GM12878 (cell line): Measurements from ENCODE around the gene EIF2A. TPM values are rescaled to one million over a fixed set of nuclear protein-coding genes. Genes with fewer than 3 reads are reported as not detected.
"Not testable (repeated sequence)": the region's sequence is repeated elsewhere in the genome, so short reads cannot be mapped to it uniquely, and the experiment has no call there.

Experiments
- ATAC-seq: fragments of 200-7000 bp; cut with Tn5 transposase; 3 replicates; pipeline ENCODE4 v1.9.1; 2020; ENCODE audit warnings: mild to moderate bottlenecking, moderate library complexity
- BruUV-seq: library from RNA; stranded (reverse); fragments of 400-500 nt; replicated peaks from 2 replicates; lab custom pipeline; 2021; lab: Mats Ljungman, UMichigan
- CTCF ChIA-PET: fragments of 300-600 bp; sonication (Branson Sonifier 250); formaldehyde crosslinking; extraction: SDS; loops from one replicate; lab custom pipeline; 2021; ENCODE audit warnings: inconsistent platforms; lab: Yijun Ruan, JAX
- POLR2A ChIA-PET: fragments of 350-600 bp; formaldehyde crosslinking; extraction: SDS; loops from one replicate; lab custom pipeline; 2021; ENCODE audit warnings: inconsistent platforms; lab: Charles Lee
- RAD21 ChIA-PET: fragments of 300-600 bp; sonication (Branson Sonifier 250); formaldehyde crosslinking; loops from one replicate; lab custom pipeline; 2023; ENCODE audit warnings: antibody characterized with exemption; ENCODE audit not compliant: unreplicated experiment; lab: Charles Lee
- SMC1A ChIA-PET: fragments of 300-600 bp; sonication (Branson Sonifier 250); formaldehyde crosslinking; loops from one replicate; lab custom pipeline; 2023; ENCODE audit not compliant: unreplicated experiment, uncharacterized antibody; lab: Charles Lee
- DNase-seq: peaks from one replicate; pipeline ENCODE4 v3.0.0-alpha.2; 2011; ENCODE audit warnings: low read depth, low spot score
- FAIRE-seq: peaks from 3 replicates; lab custom pipeline; 2011; peaks lifted over from hg19 to GRCh38; lab: Jason Lieb, UNC
- H2AFZ ChIP-seq: 2 replicates; pipeline ENCODE4 v1.6.0; 2011; ENCODE audit warnings: low read depth, low read length, control low read depth; ENCODE audit not compliant: control insufficient read depth
- H3K27ac ChIP-seq: 2 replicates; pipeline ENCODE4 v1.5.1; 2011; ENCODE audit warnings: control low read depth; ENCODE audit not compliant: control insufficient read depth, insufficient read depth
- H3K27me3 ChIP-seq, 2 experiments: replicated peaks in 1 of 2; 2 replicates each; pipeline versions ENCODE4 v1.6.0 to v1.6.1; 2011; ENCODE audit warnings: low read length in 1 of 2; ENCODE audit not compliant: control insufficient read depth in 2 of 2, insufficient read depth in 2 of 2
- H3K36me3 ChIP-seq, 2 experiments: 2 replicates each; pipeline ENCODE4 v1.5.1; 2011; ENCODE audit warnings: low read length in 1 of 2; ENCODE audit not compliant: control insufficient read depth in 2 of 2, insufficient read depth in 2 of 2
- H3K4me1 ChIP-seq: 2 replicates; pipeline ENCODE4 v1.6.1; 2011; ENCODE audit warnings: mild to moderate bottlenecking, low read length, moderate library complexity, mixed read lengths; ENCODE audit not compliant: control insufficient read depth, insufficient read depth
- H3K4me2 ChIP-seq: 2 replicates; pipeline ENCODE4 v1.6.0; 2011; ENCODE audit warnings: control low read depth; ENCODE audit not compliant: control insufficient read depth, insufficient read depth
- H3K4me3 ChIP-seq: fragments of 200-600 bp; sonication (generic); 2 replicates; pipeline ENCODE4 v1.5.1; 2016
- H3K79me2 ChIP-seq: 2 replicates; pipeline ENCODE4 v1.6.0; 2011; ENCODE audit warnings: low read length; ENCODE audit not compliant: control insufficient read depth, insufficient read depth
- H3K9ac ChIP-seq: 2 replicates; pipeline ENCODE4 v1.8.0; 2011; ENCODE audit warnings: low read length, control low read depth, mixed read lengths; ENCODE audit not compliant: control insufficient read depth, insufficient read depth
- H3K9me3 ChIP-seq: replicated peaks from 3 replicates; pipeline ENCODE4 v1.5.1; 2011; ENCODE audit warnings: mild to moderate bottlenecking, low read length; ENCODE audit not compliant: control insufficient read depth, insufficient read depth
- H4K20me1 ChIP-seq: 2 replicates; pipeline ENCODE4 v1.6.0; 2011; ENCODE audit not compliant: control insufficient read depth, insufficient read depth
- ASH2L ChIP-seq: fragments of 300-600, 200-600 bp; sonication (generic); IDR thresholded peaks from 2 replicates; pipeline ENCODE4 v1.6.1; 2017; ENCODE audit warnings: low read depth, mild to moderate bottlenecking, borderline replicate concordance
- FOS ChIP-seq: IDR thresholded peaks from 3 replicates; pipeline ENCODE4 v1.6.1; 2011; ENCODE audit warnings: borderline replicate concordance; ENCODE audit not compliant: insufficient read length; ENCODE audit errors: extremely low read depth
- GATAD2B ChIP-seq: fragments of 450-650 bp; conservative IDR thresholded peaks from 2 replicates; pipeline ENCODE4 v1.6.1; 2017; ENCODE audit warnings: low read depth, mild to moderate bottlenecking, moderate library complexity
- HDAC2 ChIP-seq: fragments of 200-600 bp; sonication (generic); IDR thresholded peaks from 2 replicates; pipeline ENCODE4 v1.6.1; 2017
- IKZF1 ChIP-seq: fragments of 450-650 bp; conservative IDR thresholded peaks from 2 replicates; pipeline ENCODE4 v1.6.1; 2017; ENCODE audit warnings: antibody characterized with exemption, mild to moderate bottlenecking
- JUND ChIP-seq: IDR thresholded peaks from 2 replicates; pipeline ENCODE4 v1.6.1; 2012; ENCODE audit warnings: low read depth, mild to moderate bottlenecking, low read length, improper control_type of control experiment, moderate library complexity
- MTA3 ChIP-seq: IDR thresholded peaks from 2 replicates; pipeline ENCODE4 v1.6.1; 2012; ENCODE audit warnings: low read length, inconsistent platforms, borderline replicate concordance
- NR2F1 ChIP-seq: fragments of 450-650 bp; conservative IDR thresholded peaks from 2 replicates; pipeline ENCODE4 v1.6.1; 2017; ENCODE audit warnings: mild to moderate bottlenecking
- NRF1 ChIP-seq: conservative IDR thresholded peaks from 2 replicates; pipeline ENCODE4 v1.6.1; 2011; ENCODE audit warnings: mild to moderate bottlenecking, low read depth, low read length, improper control_type of control experiment
- SMC3 ChIP-seq: IDR thresholded peaks from 2 replicates; pipeline ENCODE4 v1.6.1; 2011; ENCODE audit warnings: low read length, improper control_type of control experiment, borderline replicate concordance
- SREBF2 ChIP-seq: IDR thresholded peaks from 2 replicates; pipeline ENCODE4 v1.6.1; 2012; ENCODE audit warnings: mild to moderate bottlenecking, low read length
- ZNF217 ChIP-seq: fragments of 450-650 bp; IDR thresholded peaks from 2 replicates; pipeline ENCODE4 v1.6.1; 2017; ENCODE audit warnings: antibody characterized with exemption, mild to moderate bottlenecking
- WGBS: methylation state at CpG from one replicate; pipeline ENCODE4 v1.1.6; 2016; ENCODE audit warnings: low lambda C conversion rate; ENCODE audit not compliant: insufficient replicate concordance, insufficient coverage; ENCODE audit errors: missing lambda C conversion rate; 5-methylcytosine and 5-hydroxymethylcytosine counted together
- in situ Hi-C: fragments of 300-500 bp; cut with MboI; formaldehyde crosslinking; loops from 9 replicates; pipeline ENCODE4 v1.14.3; 2018; ENCODE audit warnings: mixed read lengths
- intact Hi-C: fragments of 100-400 bp; cut with micrococcal nuclease; formaldehyde crosslinking; loops from one replicate; pipeline ENCODE4 v1.14.2; 2022; ENCODE audit not compliant: unreplicated experiment
- polyA plus RNA-seq, 11 experiments: library from polyadenylated mRNA; depleted of rRNA in 4 of 11; unstranded in 6 of 11; stranded (reverse) in 5 of 11; fragments of >200 nt; fragmentation: Nextera tagmentation in 4 of 11; fragmentation: Illumina TruSeq in 1 of 11; extraction: Ambion mirVana in 4 of 11; extraction: Trizol in 1 of 11; gene quantifications; 1 replicate in 1 of 11; 2 replicates in 10 of 11; pipeline versions ENCODE4 v1.2.1 to v1.2.3, GENCODE V29; 2011 to 2016; ENCODE audit warnings: inconsistent platforms in 2 of 11, missing spikeins in 2 of 11, low read depth in 1 of 11
- total RNA-seq, 4 experiments: library from RNA; depleted of rRNA in 3 of 4; stranded (reverse); fragments of >200 nt in 3 of 4; fragmentation: Illumina TruSeq in 1 of 4; extraction: Trizol in 1 of 4; gene quantifications; 2 replicates each; pipeline versions ENCODE4 v1.2.1 to v1.2.3, GENCODE V29; 2013 to 2021
- TF ChIP-seq, protein P1 (sequence below): fragments of 450-650 bp; IDR thresholded peaks from 2 replicates; pipeline ENCODE4 v1.6.1; 2017; ENCODE audit warnings: borderline replicate concordance
- TF ChIP-seq, protein P2 (sequence below): IDR thresholded peaks from 2 replicates; pipeline ENCODE4 v1.6.1; 2011; ENCODE audit warnings: borderline replicate concordance, low read depth, mild to moderate bottlenecking, moderate library complexity, low read length; ENCODE audit not compliant: insufficient read depth, poor library complexity, severe bottlenecking
- TF ChIP-seq, protein P3 (sequence below): IDR thresholded peaks from 2 replicates; pipeline ENCODE4 v1.6.1; 2011; ENCODE audit warnings: low read depth, mild to moderate bottlenecking, low read length, moderate library complexity, borderline replicate concordance; ENCODE audit errors: extremely low read depth

EIF2A gene
- total and polyA plus RNA-seq, 10 of the 15 experiments (the other 5 are each of a cell fraction or from before 2014, with no cell fraction given), result 85.4 to 211 (median 136) TPM

DNA sequence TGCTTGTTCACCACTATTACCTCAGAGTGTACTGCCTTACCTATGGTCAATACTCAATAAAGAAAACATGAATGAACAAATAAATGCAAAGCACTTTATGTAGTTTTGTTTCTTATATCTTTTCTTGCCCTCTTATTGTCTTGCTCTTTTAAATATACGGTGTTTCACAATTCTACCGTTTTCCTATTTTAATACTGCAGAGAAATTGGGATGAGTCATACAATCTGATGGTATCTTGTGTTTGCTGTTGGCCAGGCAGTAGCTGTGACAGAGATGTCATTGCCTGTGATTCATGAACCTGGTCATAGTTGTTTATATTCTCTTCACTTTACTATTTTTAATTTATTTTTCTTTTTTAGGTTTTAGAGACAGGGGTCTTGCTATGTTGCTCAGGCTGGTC is 48.6 kb upstream of the EIF2A start:
- H3K27ac ChIP-seq, result no peak overlapping the region
- H3K4me3 ChIP-seq, result no peak overlapping the region
- H3K4me2 ChIP-seq, result no peak overlapping the region
- H3K79me2 ChIP-seq, result no peaks in the 10 kb centered on the region
- TF ChIP-seq HDAC2, result no peak
- no peak for TF ChIP-seq JUND
- TF ChIP-seq ZNF217, result no peak
- TF ChIP-seq NRF1, result no peak
- no peak for TF ChIP-seq GATAD2B
- no peak for TF ChIP-seq NR2F1
- TF ChIP-seq SMC3, result no peak
- TF ChIP-seq FOS, result no peak
- TF ChIP-seq, protein P1, sequence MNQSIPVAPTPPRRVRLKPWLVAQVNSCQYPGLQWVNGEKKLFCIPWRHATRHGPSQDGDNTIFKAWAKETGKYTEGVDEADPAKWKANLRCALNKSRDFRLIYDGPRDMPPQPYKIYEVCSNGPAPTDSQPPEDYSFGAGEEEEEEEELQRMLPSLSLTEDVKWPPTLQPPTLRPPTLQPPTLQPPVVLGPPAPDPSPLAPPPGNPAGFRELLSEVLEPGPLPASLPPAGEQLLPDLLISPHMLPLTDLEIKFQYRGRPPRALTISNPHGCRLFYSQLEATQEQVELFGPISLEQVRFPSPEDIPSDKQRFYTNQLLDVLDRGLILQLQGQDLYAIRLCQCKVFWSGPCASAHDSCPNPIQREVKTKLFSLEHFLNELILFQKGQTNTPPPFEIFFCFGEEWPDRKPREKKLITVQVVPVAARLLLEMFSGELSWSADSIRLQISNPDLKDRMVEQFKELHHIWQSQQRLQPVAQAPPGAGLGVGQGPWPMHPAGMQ, result no peak
- no peak for TF ChIP-seq SREBF2
- TF ChIP-seq, protein P2, sequence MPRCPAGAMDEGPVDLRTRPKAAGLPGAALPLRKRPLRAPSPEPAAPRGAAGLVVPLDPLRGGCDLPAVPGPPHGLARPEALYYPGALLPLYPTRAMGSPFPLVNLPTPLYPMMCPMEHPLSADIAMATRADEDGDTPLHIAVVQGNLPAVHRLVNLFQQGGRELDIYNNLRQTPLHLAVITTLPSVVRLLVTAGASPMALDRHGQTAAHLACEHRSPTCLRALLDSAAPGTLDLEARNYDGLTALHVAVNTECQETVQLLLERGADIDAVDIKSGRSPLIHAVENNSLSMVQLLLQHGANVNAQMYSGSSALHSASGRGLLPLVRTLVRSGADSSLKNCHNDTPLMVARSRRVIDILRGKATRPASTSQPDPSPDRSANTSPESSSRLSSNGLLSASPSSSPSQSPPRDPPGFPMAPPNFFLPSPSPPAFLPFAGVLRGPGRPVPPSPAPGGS, result no peak
- no peak for TF ChIP-seq IKZF1
- TF ChIP-seq MTA3, result no peak
- TF ChIP-seq, protein P3, sequence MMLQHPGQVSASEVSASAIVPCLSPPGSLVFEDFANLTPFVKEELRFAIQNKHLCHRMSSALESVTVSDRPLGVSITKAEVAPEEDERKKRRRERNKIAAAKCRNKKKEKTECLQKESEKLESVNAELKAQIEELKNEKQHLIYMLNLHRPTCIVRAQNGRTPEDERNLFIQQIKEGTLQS, result no peak
- TF ChIP-seq ASH2L, result no peak
- H3K27me3 ChIP-seq, result no peaks in the 10 kb centered on the region
- no peaks in the 10 kb centered on the region for H4K20me1 ChIP-seq
- in situ Hi-C loops (loop anchor here (5.0 kb wide), 2 partner anchors 206 to 271 kb away; no protein-coding TSS in a partner anchor), intact Hi-C loops (loop anchor here (5.0 to 10.0 kb wide), 3 partner anchors 86 to 561 kb away; no protein-coding TSS in a partner anchor)
- RAD21 ChIA-PET, result no interaction called here
- POLR2A ChIA-PET, result no interaction called here
- CTCF ChIA-PET, result interaction anchor here (0.9 to 4.5 kb wide), 3 partner anchors 201 to 290 kb away, joined by 3 to 46 read pairs (median 3); no protein-coding TSS in a partner anchor
- H3K9ac ChIP-seq, result no peak overlapping the region
- H3K4me1 ChIP-seq, result no peaks in the 10 kb centered on the region
- DNase-seq, result no peak
- no peak for FAIRE-seq
- no peaks in the 10 kb centered on the region for H3K36me3 ChIP-seq
- SMC1A ChIA-PET, result interaction anchor here (0.7 to 4.4 kb wide), 3 partner anchors 9 to 267 kb away, joined by 3 to 37 read pairs (median 3); no protein-coding TSS in a partner anchor
- no peak overlapping the region for H2AFZ ChIP-seq
- WGBS, result 27% methylated on average over 2 of the region's 2 CpGs
- H3K9me3 ChIP-seq, result peaks cover 8% of the 10 kb centered on the region; the same call in 2 of the 3 replicates
- ATAC-seq, result no peak
- BruUV-seq, result no TSS peak

DNA sequence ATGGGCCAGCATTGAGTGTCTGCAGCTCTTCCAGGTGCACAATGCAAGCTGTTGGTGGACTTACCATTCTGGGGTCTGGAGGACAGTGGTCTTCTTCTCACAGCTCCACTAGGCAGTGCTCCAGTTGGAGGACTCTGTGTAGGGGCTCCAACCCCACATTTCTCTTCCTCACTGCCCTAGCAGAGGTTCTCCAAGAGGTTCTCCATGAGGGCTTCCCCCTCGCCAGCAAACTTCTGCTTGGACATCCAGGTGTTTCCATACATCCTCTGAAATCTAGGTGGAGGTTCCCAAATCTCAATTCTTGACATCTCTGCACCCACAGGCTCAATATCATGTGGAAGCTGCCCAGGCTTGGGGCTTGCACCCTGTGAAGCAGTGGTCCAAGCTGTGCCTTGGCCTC is 45.6 kb upstream of the EIF2A start:
- H3K9ac ChIP-seq, H3K4me3 ChIP-seq, CTCF ChIA-PET, H3K4me1 ChIP-seq, H2AFZ ChIP-seq, BruUV-seq, H3K27me3 ChIP-seq, H3K79me2 ChIP-seq, H4K20me1 ChIP-seq, SMC1A ChIA-PET, H3K9me3 ChIP-seq, H3K27ac ChIP-seq, FAIRE-seq, H3K4me2 ChIP-seq, H3K36me3 ChIP-seq, RAD21 ChIA-PET, POLR2A ChIA-PET, intact Hi-C loops, ATAC-seq, DNase-seq: not testable (repeated sequence)
- 0% methylated on average over 1 of the region's 1 CpG for WGBS
- in situ Hi-C loops, result loop anchor here (25.0 kb wide), 1 partner anchor 539 kb away; the partner anchor contains the start of gene PFN2
